NCI-H2196 treated with DMSO at 0.1 percent for 48 hours (cell line): ENCODE data around the gene APOBEC3H.

Experiments
- DNase-seq: peaks from one replicate; lab custom pipeline; 2025; ENCODE audit not compliant: unreplicated experiment; lab: John Stamatoyannopoulos, UW

Gene APOBEC3H

DNA sequence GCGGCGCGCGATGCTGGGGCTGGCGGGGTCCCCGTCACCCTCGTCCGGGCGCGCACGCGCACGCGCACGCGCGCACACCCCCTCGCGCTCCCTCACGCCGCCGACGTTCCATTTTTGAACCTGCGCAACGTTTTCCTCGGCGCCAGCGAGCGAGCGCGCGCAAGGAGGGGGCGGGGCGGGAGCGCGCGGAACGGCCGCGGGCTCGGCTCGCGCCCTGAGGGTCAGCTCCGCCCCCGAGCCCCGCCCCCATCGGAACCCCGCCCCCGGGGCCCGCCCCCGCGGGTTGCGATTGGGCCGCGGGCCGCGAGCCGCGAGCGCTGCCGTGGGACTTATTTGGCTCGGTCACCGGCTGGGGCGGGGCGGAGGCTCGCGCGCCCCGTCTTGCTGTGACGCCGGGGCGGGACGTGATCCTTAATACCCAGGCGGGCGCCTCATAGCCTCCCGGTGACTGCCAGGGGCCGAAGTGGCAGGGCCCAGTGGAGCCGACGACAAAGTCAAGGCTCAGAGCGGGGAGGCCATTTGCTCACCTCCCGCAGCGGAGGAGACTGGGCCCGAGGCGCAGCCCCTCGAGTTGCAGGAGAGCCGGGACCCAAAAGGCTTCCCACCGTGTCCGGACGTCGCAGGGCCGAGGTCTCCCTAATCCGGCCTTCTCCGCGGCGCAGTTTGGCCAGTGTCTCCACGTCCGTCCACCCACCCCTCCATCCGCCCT is 55.6 kb downstream of the APOBEC3H start, which contains the start of gene CBX7:
Gene CBX7 (minus strand): TSS at position 170 of the 709 bp plus-strand sequence. CDS start 236 bp downstream, outside the sequence.
- peak; percentile 49 for DNase-seq

DNA sequence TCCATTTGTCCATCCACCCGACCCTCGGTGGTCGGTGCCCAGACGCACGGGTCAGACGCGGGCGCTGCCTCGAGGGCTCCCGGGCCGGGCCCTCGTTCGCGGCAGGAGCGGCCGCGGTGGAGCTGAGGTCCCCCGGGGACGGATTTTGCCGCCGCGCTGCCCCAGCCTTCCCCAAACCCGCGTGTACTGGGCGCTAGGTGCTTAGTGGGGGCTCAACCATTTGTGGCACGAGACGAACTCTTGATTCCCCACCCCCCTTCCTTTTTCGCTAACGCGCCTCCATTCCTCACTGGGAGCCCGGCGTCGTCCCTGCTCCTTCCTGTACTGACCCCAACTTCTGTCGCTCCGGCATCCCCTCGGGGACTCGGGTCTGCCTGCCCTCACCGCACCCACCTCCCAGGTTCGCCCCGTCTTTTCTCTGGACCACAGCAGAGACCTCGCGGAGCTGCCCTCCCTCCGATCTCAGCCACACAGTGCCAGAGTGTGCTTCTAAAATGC is 56.2 kb downstream of the APOBEC3H start:
- DNase-seq = no peak
